Measurements from ENCODE around the gene GPALPP1.
"Not testable (repeated sequence)": the region's sequence is repeated elsewhere in the genome, so short reads cannot be mapped to it uniquely, and the experiment has no call there.

GPALPP1 gene

GRCh38 chr13:44989071-44989889, at the start of gene GPALPP1, which contains the start of gene NUFIP1:
TSS of gene GPALPP1 (plus strand) at chr13:44989538. CDS start at chr13:44989655, 117 bp downstream.
TSS of gene NUFIP1 (minus strand) at chr13:44989471. CDS start at chr13:44989436, 35 bp downstream.
- DNase-seq (ENCODE audit: low read depth) = peak; percentile 56

DNA sequence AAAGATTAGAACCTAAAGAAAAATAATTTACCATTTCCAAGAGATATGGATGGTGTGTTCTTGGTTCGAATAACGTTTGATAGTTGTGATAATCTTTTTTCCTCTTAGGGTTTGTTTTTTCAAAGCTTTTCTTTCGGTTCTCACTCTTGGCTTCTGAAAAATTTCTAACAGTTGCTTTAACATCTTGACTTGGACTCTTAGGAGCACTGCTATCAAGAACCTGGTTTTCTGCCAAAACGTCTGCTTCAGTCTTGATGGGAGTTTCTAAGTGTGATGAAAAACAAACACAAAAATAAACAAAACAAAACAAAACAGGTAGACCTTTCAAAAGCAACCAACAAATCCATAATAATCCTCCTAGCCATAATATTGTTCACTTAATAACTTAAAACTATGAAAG, 45.9 kb upstream of the GPALPP1 start:
- not testable (repeated sequence) for DNase-seq (ENCODE audit: low read depth)

DNA sequence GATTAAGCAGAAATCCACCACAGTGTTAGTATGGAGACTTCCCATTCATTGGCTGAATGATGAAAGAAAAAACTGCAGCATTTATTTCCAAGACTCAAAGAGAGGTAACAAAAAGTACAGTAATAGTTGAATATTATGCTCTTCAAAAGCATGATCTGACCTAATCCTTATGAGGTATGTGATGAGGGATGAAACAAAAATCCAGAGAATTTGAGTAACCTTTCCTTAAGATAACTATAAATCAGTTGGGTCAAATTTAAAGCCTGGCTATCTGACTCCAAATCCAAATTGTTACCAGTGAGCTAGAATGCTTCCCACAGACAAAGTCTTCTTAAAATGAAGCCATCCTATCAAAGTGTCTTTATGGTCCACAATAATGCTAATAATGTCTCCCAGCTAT, 38.2 kb upstream of the GPALPP1 start:
- no peak for DNase-seq (ENCODE audit: low read depth)

- no peak for DNase-seq (ENCODE audit: low read depth)
Observed at GRCh38 chr13:44952671-44953070, 36.7 kb upstream of the GPALPP1 start.

DNA sequence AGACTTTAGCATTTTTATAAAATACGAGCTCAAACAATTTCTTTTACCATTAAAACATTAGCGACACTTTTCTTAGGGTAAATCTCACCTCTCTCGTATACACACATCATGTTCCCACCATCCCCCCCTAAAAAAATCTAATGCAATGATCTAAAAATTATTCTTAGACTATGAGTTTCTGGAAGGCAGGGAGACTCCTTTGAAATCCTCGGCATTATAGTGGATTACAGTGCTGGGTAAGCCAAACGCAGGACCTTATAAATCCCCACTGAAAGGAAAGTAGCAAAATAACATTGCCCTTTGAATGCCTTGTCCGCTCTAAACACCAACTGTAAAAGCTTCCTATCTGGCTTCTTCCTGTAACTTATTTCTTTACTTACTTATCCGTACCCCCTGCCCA, 35.1 kb upstream of the GPALPP1 start:
- DNase-seq (ENCODE audit: low read depth) = no peak

DNA sequence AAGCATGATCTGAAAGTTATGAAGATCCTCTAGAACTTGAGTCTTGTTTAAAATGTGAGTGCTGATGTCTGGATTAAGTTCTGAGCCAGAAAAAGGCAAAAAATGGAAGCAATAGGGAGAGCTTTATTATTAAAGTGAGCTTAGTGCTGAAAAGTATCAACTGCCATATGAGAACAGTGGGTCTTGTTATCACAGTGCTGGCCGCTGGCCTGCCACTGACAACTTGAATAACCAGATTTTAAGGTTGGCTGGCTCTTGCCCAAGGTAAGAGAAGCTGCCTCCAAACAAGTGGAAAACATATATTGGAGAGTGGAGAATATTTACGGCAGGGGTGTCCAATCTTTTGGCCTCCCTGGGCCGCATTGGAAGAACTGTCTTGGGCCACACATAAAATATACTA, 33.9 kb upstream of the GPALPP1 start:
- DNase-seq (ENCODE audit: low read depth) = no peak

DNA sequence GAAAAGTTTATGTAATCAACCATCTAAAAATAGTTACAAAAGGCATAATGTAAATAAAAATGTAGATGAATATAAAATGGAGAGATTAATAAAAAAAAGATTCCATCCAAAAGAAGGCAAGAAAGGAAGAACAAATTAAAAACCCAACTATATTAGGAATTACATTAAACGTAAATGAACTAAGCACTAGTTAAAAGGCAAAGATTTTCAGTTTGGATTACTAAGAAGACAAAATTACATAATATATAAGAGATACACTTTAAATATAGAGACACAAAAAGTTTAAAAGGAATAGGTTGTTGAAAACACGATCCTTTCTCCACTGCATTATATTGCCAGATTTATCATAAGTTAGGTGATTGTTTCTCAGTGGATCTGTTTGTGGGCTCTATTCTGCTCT, 27.3 kb upstream of the GPALPP1 start:
- DNase-seq (ENCODE audit: low read depth) = no peak

DNA sequence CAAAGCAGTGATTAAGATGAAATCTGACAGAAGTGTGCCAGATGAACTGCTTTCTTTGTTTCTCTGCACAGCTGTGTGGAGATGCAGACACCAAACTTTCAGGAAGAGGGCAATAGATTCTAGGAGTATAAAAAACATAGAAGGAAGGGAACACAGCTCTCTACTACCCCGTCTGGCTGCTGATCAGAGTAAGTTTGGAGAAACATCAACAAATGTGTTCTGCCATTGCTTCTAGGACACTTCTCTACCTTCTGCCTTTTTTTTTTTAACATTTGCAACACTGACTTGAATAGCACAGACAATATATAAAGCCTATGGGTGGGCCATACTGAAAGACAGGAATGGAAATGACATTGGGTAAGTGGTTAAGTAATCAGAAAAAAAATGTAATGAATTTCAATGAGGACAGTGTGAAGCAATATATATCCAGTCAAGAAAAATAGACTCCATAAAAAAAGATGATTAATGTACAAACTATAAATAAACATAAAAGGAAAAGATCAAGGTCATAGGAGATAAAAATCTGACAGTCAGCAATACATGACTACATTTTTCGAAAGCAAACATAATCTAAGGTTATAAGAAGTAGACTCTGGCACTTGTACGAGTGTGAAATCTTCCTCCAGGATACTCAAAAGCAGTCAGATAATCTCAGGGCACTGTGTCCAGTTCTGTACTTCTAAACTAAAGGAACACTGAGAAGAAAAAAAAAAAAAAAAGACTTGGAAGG, 21.5 kb upstream of the GPALPP1 start:
- DNase-seq (ENCODE audit: low read depth) = no peak

DNA sequence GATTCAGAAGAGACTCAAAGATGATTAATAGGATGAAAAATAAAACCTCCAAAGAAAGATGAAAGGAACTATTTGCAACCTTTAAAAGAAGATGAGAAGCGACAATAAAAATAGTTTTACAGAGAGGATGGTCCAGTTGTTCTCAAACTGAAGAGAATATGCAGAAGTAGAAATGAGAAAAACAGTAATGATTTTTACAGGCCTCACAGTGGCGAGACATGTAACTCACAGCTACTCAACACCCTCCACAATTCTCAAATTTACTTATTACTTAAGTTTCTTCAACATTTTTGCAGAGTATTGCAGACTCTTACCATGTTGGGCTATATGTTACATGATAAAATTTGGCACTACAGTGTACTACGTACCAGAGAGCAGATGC, 20.9 kb upstream of the GPALPP1 start:
- no peak for DNase-seq (ENCODE audit: low read depth)

DNA sequence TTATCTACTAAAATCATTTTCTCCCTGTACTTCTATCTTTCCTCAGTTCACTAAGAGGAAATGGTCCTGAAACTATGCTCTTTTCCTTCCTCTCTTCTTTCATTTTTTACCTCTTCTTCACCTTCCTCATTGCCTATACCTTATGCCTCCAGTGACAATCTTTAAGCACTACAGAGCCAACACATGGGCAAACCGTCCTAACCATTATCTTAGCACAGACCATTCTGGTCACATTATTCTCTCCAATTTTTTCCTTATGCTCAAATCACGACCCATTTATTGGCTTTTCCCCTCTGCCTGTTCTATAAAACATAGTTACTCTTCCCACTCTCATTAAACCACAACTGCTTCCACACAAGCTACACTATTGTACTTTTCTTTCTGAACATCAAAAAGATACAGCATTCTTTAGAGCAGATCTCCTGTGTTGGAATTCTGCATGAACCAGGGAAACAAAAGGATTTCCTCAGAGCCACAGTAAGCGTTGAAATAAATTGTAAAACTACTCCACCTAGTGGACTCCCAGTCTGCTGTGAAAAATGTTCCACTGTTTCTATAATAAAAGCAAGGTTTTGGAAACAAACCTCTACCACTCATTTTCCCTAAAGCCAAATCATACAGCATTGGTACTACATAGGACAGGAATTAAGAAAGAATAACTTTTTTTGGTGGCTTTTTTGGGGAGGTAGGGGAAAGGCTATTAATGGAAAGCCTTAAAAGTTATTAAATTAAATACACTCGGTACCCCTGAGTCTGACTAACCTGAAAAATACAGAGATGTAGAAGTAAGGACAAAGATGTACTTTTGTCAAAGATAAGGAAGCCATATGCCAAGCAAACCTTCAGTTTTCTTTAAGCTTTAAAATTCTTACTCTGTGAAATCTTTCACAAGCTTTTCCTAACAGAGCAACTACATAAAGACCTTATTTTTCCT, 19.5 kb upstream of the GPALPP1 start:
- DNase-seq (ENCODE audit: low read depth) = no peak

- DNase-seq (ENCODE audit: low read depth) = no peak
Observed at GRCh38 chr13:44971656-44972595, 17.4 kb upstream of the GPALPP1 start.

- DNase-seq (ENCODE audit: low read depth) = no peak
Observed at GRCh38 chr13:44972956-44973581, 16.3 kb upstream of the GPALPP1 start.

GRCh38 chr13:44974056-44974793, 15.1 kb upstream of the GPALPP1 start:
- no peak for DNase-seq (ENCODE audit: low read depth)

DNA sequence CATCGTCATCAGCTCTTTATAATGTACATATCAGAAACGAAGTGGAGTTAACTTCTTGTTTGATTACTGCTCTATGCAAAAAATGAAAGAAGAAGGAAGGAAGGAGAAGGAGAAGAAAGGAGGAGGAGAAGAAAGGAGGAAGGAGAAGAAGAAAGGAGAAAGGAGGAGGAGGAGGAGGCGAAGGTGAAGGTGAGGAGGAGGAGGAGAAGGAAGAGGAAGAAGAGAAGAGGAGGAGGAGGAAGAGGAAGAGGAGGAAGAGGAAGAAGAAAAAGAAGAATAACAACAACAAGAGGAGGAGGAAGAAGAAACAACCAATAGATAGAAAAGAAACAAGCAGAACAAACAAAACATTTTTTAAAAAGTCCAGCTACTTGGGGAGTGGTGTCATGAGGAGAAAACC, 13.1 kb upstream of the GPALPP1 start:
- no peak for DNase-seq (ENCODE audit: low read depth)

GRCh38 chr13:44976949-44977583, 12.3 kb upstream of the GPALPP1 start:
- no peak for DNase-seq (ENCODE audit: low read depth)

GRCh38 chr13:44978328-44978727, 11.0 kb upstream of the GPALPP1 start:
- no peak for DNase-seq (ENCODE audit: low read depth)

GRCh38 chr13:44989941-44990340, 603 bp downstream of the GPALPP1 start:
- DNase-seq (ENCODE audit: low read depth) = no peak

- DNase-seq (ENCODE audit: low read depth) = no peak
Observed at GRCh38 chr13:45003417-45003816, 14.1 kb downstream of the GPALPP1 start.

GRCh38 chr13:45004096-45004495, 14.8 kb downstream of the GPALPP1 start:
- DNase-seq (ENCODE audit: low read depth) = no peak
